ENCODE data around the gene SRC. TPM values are rescaled to one million over a fixed set of nuclear protein-coding genes. Genes with fewer than 3 reads are reported as not detected.
A peak's percentile ranks its signal among the peaks of the same experiment; 100 is the strongest.

SRC gene
- total RNA-seq, 4 donors from 2014 or later: 1.0 to 2.3 (median 1.8) TPM

DNA sequence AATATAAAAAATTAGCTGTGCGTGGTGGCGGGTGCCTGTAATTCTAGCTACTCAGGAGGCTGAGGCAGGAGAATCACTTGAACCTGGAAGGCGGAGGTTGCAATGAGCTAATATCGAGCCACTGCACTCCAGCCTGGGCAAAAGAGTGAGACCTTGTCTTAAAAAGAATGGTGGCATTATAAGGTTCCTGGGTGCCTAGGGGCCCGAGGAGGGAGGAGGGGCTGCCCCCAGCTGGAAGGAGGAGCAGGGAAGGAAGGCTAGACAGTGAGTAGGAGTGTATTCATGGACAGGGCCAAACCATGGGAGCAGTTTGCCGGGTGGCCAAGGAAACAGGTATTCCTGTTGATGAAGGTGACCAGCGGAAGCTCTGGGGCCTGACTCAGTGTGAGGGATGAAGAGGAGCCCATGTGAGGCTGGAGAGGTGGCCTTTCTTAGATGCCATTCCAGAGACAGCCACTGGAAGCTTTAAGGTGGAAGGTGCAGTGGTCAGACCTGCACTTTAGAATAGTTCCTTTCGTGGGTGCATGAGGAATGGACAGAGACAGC lies 32.3 kb upstream of the SRC start:
- no peak for TF ChIP-seq POLR2A (IDR thresholded peaks at IDR 0.05)
- TF ChIP-seq, protein P1, sequence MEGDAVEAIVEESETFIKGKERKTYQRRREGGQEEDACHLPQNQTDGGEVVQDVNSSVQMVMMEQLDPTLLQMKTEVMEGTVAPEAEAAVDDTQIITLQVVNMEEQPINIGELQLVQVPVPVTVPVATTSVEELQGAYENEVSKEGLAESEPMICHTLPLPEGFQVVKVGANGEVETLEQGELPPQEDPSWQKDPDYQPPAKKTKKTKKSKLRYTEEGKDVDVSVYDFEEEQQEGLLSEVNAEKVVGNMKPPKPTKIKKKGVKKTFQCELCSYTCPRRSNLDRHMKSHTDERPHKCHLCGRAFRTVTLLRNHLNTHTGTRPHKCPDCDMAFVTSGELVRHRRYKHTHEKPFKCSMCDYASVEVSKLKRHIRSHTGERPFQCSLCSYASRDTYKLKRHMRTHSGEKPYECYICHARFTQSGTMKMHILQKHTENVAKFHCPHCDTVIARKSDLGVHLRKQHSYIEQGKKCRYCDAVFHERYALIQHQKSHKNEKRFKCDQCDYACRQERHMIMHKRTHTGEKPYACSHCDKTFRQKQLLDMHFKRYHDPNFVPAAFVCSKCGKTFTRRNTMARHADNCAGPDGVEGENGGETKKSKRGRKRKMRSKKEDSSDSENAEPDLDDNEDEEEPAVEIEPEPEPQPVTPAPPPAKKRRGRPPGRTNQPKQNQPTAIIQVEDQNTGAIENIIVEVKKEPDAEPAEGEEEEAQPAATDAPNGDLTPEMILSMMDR (IDR thresholded peaks at IDR 0.05 in 4 of 5, conservative IDR thresholded peaks at IDR 0.05 in 1 of 5): no peak
- no peak overlapping the region for H3K4me3 ChIP-seq
- no peaks in the 10 kb centered on the region for H3K27me3 ChIP-seq
- intact Hi-C loops (cut with DNase I; ENCODE audit: low total_unique reads) (no loop called here), in situ Hi-C loops (cut with MboI; ENCODE audit: low sequenced_read_pairs in 4 of 4) (no loop called here)
- ATAC-seq (no peak), DNase-seq (no peak)
- peak overlapping the region; percentile 74 to 79 (median 74) for H3K27ac ChIP-seq
- peaks cover 0 to 14% of the 10 kb centered on the region in 2 donors for H3K36me3 ChIP-seq
- H3K4me1 ChIP-seq: peaks cover 10 to 30% of the 10 kb centered on the region in 2 donors
- no peaks in the 10 kb centered on the region for H3K9me3 ChIP-seq

GRCh38 chr20:37314099-37314498 lies 31.8 kb upstream of the SRC start:
- Histone ChIP-seq H3K27ac (peak overlapping the region; percentile 74 to 79 (median 74)), H3K27me3 (no peaks in the 10 kb centered on the region), H3K4me1 (peaks cover 10 to 30% of the 10 kb centered on the region in 2 donors), H3K9me3 (no peaks in the 10 kb centered on the region), H3K4me3 (no peak overlapping the region), H3K36me3 (peaks cover 0 to 14% of the 10 kb centered on the region in 2 donors)
- no peak for TF ChIP-seq POLR2A (IDR thresholded peaks at IDR 0.05)
- TF ChIP-seq, protein P1 (IDR thresholded peaks at IDR 0.05 in 4 of 5, conservative IDR thresholded peaks at IDR 0.05 in 1 of 5): no peak
- intact Hi-C loops (cut with DNase I; ENCODE audit: low total_unique reads) (no loop called here), in situ Hi-C loops (cut with MboI; ENCODE audit: low sequenced_read_pairs in 4 of 4) (no loop called here)
- DNase-seq (no peak), ATAC-seq (no peak)

DNA sequence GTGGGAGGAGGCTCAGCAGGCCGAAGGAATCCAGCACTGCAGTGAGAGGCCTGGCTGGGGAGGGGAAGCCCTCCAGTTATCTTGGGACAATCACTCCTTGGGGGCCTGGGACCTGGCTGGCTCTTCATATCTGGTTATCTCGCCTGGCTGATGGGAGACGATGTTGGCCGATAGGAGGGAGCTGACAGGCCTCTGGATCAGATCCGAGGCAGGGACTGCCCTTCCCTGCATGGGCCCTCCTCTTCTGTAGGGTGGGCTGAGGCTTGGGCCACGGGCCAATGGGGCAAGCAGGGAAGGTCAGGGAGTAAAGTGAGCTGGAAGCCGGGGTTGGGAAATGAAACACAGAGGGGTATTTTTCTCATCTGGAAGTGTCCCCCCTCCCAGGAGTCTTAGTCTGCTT lies 31.3 kb upstream of the SRC start:
- in situ Hi-C loops (cut with MboI; ENCODE audit: low sequenced_read_pairs in 4 of 4) (no loop called here), intact Hi-C loops (cut with DNase I; ENCODE audit: low total_unique reads) (no loop called here)
- Histone ChIP-seq H3K9me3 (no peaks in the 10 kb centered on the region), H3K27ac (peak overlapping the region; percentile 74 to 79 (median 74)), H3K27me3 (no peaks in the 10 kb centered on the region), H3K4me1 (peaks cover 10 to 30% of the 10 kb centered on the region in 2 donors), H3K4me3 (no peak overlapping the region), H3K36me3 (peaks cover 0 to 14% of the 10 kb centered on the region in 2 donors)
- DNase-seq (no peak), ATAC-seq (peak in 1 of 2 donors; percentile 19)
- no peak for TF ChIP-seq POLR2A (IDR thresholded peaks at IDR 0.05)
- TF ChIP-seq, protein P1 (IDR thresholded peaks at IDR 0.05 in 4 of 5, conservative IDR thresholded peaks at IDR 0.05 in 1 of 5): no peak

- peak; percentile 67 to 84 for ATAC-seq
- TF ChIP-seq POLR2A (IDR thresholded peaks at IDR 0.05): no peak
- TF ChIP-seq, protein P1 (IDR thresholded peaks at IDR 0.05 in 4 of 5, conservative IDR thresholded peaks at IDR 0.05 in 1 of 5): no peak
- in situ Hi-C loops (cut with MboI; ENCODE audit: low sequenced_read_pairs in 4 of 4): no loop called here
- intact Hi-C loops (cut with DNase I; ENCODE audit: low total_unique reads): no loop called here
- peak overlapping the region; percentile 74 to 79 (median 74) for H3K27ac ChIP-seq
- H3K9me3 ChIP-seq: no peaks in the 10 kb centered on the region
- no peaks in the 10 kb centered on the region for H3K27me3 ChIP-seq
- H3K4me1 ChIP-seq: peaks cover 10 to 30% of the 10 kb centered on the region in 2 donors
- no peak overlapping the region for H3K4me3 ChIP-seq
- DNase-seq: peak; percentile 37 to 58
- peaks cover 0 to 14% of the 10 kb centered on the region in 2 donors for H3K36me3 ChIP-seq
Observed at GRCh38 chr20:37315021-37315451, 30.9 kb upstream of the SRC start.

Measured in gastrocnemius medialis (tissue), 4 donors.